HepG2 (cell line): ENCODE measurements around the gene COA3. TPM values are rescaled to one million over a fixed set of nuclear protein-coding genes. Genes with fewer than 3 reads are reported as not detected.

Experiments
- ATF7-NPFF ChIP-seq: sonication (generic); formaldehyde crosslinking; IDR thresholded peaks from 2 replicates; pipeline ENCODE4 v1.8.1; 2023; ENCODE audit warnings: mild to moderate bottlenecking, low read depth, missing genetic modification reagents, moderate library complexity
- GMEB1 ChIP-seq: sonication (generic); formaldehyde crosslinking; IDR thresholded peaks from 2 replicates; pipeline ENCODE4 v1.5.1; 2020; ENCODE audit warnings: missing genetic modification reagents, mild to moderate bottlenecking, borderline replicate concordance
- HNRNPLL ChIP-seq: fragments of 200-400 bp; formaldehyde crosslinking; IDR thresholded peaks from 2 replicates; pipeline ENCODE4 v1.6.1; 2017; ENCODE audit warnings: mild to moderate bottlenecking, low read depth, low read length; ENCODE audit not compliant: poor library complexity, severe bottlenecking
- HOXD1 ChIP-seq: sonication (generic); formaldehyde crosslinking; IDR thresholded peaks from 2 replicates; pipeline ENCODE4 v1.5.0; 2020; ENCODE audit warnings: missing genetic modification reagents
- MIXL1 ChIP-seq: IDR thresholded peaks from 2 replicates; pipeline ENCODE4 v1.6.1; 2016
- MTA3 ChIP-seq: sonication (generic); formaldehyde crosslinking; IDR thresholded peaks from 2 replicates; pipeline ENCODE4 v1.4.0; 2020; ENCODE audit warnings: missing genetic modification reagents
- NBN ChIP-seq: fragments of 450-650 bp; conservative IDR thresholded peaks from 2 replicates; pipeline ENCODE4 v1.6.1; 2017
- NFYC ChIP-seq: IDR thresholded peaks from 2 replicates; pipeline ENCODE4 v1.6.1; 2016; ENCODE audit warnings: missing genetic modification reagents, missing compliant biosample characterization
- RARA ChIP-seq: IDR thresholded peaks from 2 replicates; pipeline ENCODE4 v1.6.1; 2016; ENCODE audit warnings: missing genetic modification reagents, missing compliant biosample characterization
- SMC3 ChIP-seq: IDR thresholded peaks from 2 replicates; pipeline ENCODE4 v1.6.1; 2011; ENCODE audit warnings: low read length, improper control_type of control experiment
- TERF1 ChIP-seq: sonication (generic); formaldehyde crosslinking; IDR thresholded peaks from 2 replicates; pipeline ENCODE4 v1.8.0; 2022; ENCODE audit warnings: mild to moderate bottlenecking, missing genetic modification reagents, moderate library complexity
- XBP1 ChIP-seq: sonication (generic); formaldehyde crosslinking; IDR thresholded peaks from 2 replicates; pipeline ENCODE4 v1.5.0; 2020; ENCODE audit warnings: missing genetic modification reagents
- ZBTB2 ChIP-seq: sonication (generic); formaldehyde crosslinking; IDR thresholded peaks from 2 replicates; pipeline ENCODE4 v1.8.0; 2022; ENCODE audit warnings: low read depth, missing genetic modification reagents
- ZFP37 ChIP-seq: sonication (generic); formaldehyde crosslinking; IDR thresholded peaks from 2 replicates; pipeline ENCODE4 v1.4.0; 2020; ENCODE audit warnings: missing genetic modification reagents, borderline replicate concordance
- ZNF17 ChIP-seq: sonication (generic); formaldehyde crosslinking; IDR thresholded peaks from 2 replicates; pipeline ENCODE4 v1.5.0; 2020; ENCODE audit warnings: mild to moderate bottlenecking, missing genetic modification reagents
- ZNF335 ChIP-seq: sonication (generic); formaldehyde crosslinking; IDR thresholded peaks from 2 replicates; pipeline ENCODE4 v1.4.0; 2020; ENCODE audit warnings: missing genetic modification reagents
- ZNF501 ChIP-seq: sonication (generic); formaldehyde crosslinking; IDR thresholded peaks from 2 replicates; pipeline ENCODE4 v1.5.1; 2020; ENCODE audit warnings: mild to moderate bottlenecking, moderate library complexity, missing genetic modification reagents
- ZNF597 ChIP-seq: sonication (generic); formaldehyde crosslinking; IDR thresholded peaks from 2 replicates; pipeline ENCODE4 v1.5.0; 2020; ENCODE audit warnings: missing genetic modification reagents
- ZNF644 ChIP-seq: IDR thresholded peaks from 2 replicates; pipeline ENCODE4 v1.6.1; 2016; ENCODE audit warnings: low read depth
- ZNF672 ChIP-seq: sonication (generic); formaldehyde crosslinking; IDR thresholded peaks from 2 replicates; pipeline ENCODE4 v1.8.1; 2022; ENCODE audit warnings: missing genetic modification reagents
- ZSCAN29 ChIP-seq: sonication (generic); formaldehyde crosslinking; conservative IDR thresholded peaks from 2 replicates; pipeline ENCODE4 v1.4.0; 2020; ENCODE audit warnings: mild to moderate bottlenecking, missing genetic modification reagents
- polyA plus RNA-seq, 8 experiments: library from polyadenylated mRNA; depleted of rRNA in 3 of 8; stranded (reverse) in 7 of 8; unstranded in 1 of 8; fragments of >200 nt; fragmentation: Illumina TruSeq in 4 of 8; extraction: Trizol in 4 of 8; gene quantifications; 2 replicates each; pipeline versions ENCODE4 v1.2.1 to v1.2.3, GENCODE V29; 2011 to 2016; ENCODE audit warnings: low read depth in 4 of 8, missing spikeins in 1 of 8, mixed read lengths in 1 of 8; ENCODE audit not compliant: insufficient read depth in 1 of 8
- total RNA-seq, 5 experiments: library from RNA; depleted of rRNA; stranded (reverse); fragments of >200 nt; fragmentation: Illumina TruSeq; extraction: Trizol; gene quantifications; 2 replicates each; pipeline ENCODE4 v1.2.3, GENCODE V29; 2016; ENCODE audit warnings: low read depth in 1 of 5
- TF ChIP-seq, protein P1 (sequence below): sonication (generic); formaldehyde crosslinking; IDR thresholded peaks from 2 replicates; pipeline ENCODE4 v1.5.0; 2020; ENCODE audit warnings: mild to moderate bottlenecking, missing genetic modification reagents
- TF ChIP-seq, protein P2 (sequence below): IDR thresholded peaks from 2 replicates; pipeline ENCODE4 v1.6.1; 2016; ENCODE audit warnings: mild to moderate bottlenecking, missing biosample characterization, missing genetic modification reagents

Gene COA3
- total and polyA plus RNA-seq, 2 of the 13 experiments (the other 11 are each of a cell fraction or from before 2014, with no cell fraction given), result 133 to 202 TPM

- TF ChIP-seq GMEB1 (CRISPR knock-in tag), result no peak
- TF ChIP-seq, protein P1, sequence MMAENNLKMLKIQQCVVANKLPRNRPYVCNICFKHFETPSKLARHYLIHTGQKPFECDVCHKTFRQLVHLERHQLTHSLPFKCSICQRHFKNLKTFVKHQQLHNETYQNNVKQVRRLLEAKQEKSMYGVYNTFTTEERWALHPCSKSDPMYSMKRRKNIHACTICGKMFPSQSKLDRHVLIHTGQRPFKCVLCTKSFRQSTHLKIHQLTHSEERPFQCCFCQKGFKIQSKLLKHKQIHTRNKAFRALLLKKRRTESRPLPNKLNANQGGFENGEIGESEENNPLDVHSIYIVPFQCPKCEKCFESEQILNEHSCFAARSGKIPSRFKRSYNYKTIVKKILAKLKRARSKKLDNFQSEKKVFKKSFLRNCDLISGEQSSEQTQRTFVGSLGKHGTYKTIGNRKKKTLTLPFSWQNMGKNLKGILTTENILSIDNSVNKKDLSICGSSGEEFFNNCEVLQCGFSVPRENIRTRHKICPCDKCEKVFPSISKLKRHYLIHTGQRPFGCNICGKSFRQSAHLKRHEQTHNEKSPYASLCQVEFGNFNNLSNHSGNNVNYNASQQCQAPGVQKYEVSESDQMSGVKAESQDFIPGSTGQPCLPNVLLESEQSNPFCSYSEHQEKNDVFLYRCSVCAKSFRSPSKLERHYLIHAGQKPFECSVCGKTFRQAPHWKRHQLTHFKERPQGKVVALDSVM (CRISPR knock-in tag), result peak; percentile 35; the same call in 1 of the 2 replicates
- peak; percentile 6; the same call in 1 of the 2 replicates for TF ChIP-seq MIXL1 (CRISPR knock-in tag)
- TF ChIP-seq ZBTB2 (CRISPR knock-in tag), result no peak
- no peak for TF ChIP-seq MTA3 (CRISPR knock-in tag)
- TF ChIP-seq ATF7-NPFF (CRISPR knock-in tag), result no peak
- no peak for TF ChIP-seq NFYC
- no peak for TF ChIP-seq ZNF672 (CRISPR knock-in tag)
- TF ChIP-seq ZNF597 (CRISPR knock-in tag), result no peak
- TF ChIP-seq ZNF644 (CRISPR knock-in tag), result no peak
- no peak for TF ChIP-seq HOXD1 (CRISPR knock-in tag)
- TF ChIP-seq SMC3, result no peak
- TF ChIP-seq RARA (CRISPR knock-in tag), result no peak; the same call in 1 of the 2 replicates
- no peak for TF ChIP-seq ZNF335
- TF ChIP-seq, protein P2, sequence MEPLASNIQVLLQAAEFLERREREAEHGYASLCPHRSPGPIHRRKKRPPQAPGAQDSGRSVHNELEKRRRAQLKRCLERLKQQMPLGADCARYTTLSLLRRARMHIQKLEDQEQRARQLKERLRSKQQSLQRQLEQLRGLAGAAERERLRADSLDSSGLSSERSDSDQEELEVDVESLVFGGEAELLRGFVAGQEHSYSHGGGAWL (CRISPR knock-in tag), result no peak
- TF ChIP-seq ZNF17 (CRISPR knock-in tag), result no peak
- no peak for TF ChIP-seq ZNF501
- TF ChIP-seq XBP1 (CRISPR knock-in tag), result no peak
- TF ChIP-seq ZFP37 (CRISPR knock-in tag), result no peak
- TF ChIP-seq HNRNPLL, result no peak
- TF ChIP-seq NBN, result no peak
- no peak for TF ChIP-seq ZSCAN29
- no peak for TF ChIP-seq TERF1
Observed at GRCh38 chr17:42797067-42798007, 1.2 kb downstream of the COA3 start (continued).
